ENCODE measurements around the gene G6PD. TPM values are rescaled to one million over a fixed set of nuclear protein-coding genes. Genes with fewer than 3 reads are reported as not detected.
"Not testable (repeated sequence)": the region's sequence is repeated elsewhere in the genome, so short reads cannot be mapped to it uniquely, and the experiment has no call there.

Gene G6PD
- 10 to 100 TPM; 30.4 to 36.0 TPM for total RNA-seq
- long read RNA-seq, partial matches to known transcripts: 4 of 7 reads
- long read RNA-seq, other reads (novel, unspliced or antisense): 0 of 7 reads

- ATAC-seq (peak; percentile 82 to 87), DNase-seq (peak; percentile 77)
- intact Hi-C loops (cut with DNase I): no loop called here
These were observed at the start of gene G6PD for GRCh38 chrX:154546354-154547244. Gene G6PD, minus strand, starts transcription at chrX:154546846. Its CDS starts 691 bp downstream, at chrX:154546155.

DNA sequence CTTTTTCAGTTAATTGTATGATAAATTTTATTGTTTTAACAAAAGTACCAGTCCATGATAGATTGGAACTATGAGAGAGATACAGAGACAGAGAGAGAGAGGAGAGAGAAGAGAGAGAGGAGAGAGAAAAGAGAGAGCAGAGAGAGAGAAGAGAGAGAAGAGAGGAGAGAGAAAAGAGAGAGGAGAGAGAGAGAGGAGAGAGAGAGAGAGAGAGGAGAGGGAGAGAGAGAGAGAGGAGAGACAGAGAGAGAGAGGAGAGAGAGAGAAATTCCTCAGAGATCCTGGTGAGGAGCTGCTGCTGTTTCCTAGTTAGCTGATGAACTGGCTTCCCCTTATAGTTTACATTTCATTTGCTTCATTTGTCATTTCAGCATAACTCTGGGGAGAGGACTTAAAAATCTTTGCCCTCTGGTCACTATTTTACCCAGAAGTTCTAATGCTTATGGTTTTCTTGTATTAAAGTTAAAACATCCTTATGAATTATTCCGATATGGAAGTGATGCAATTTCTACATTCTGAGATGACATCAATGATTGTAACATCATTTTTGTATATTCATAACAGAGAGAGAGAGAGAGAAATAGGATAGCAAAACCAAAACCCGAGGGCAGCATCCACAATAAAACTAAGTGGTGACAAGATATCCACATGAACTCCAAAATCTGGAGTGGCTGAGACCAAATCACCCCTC, 49.1 kb upstream of the G6PD start:
- intact Hi-C loops (cut with DNase I): no loop called here
- no peak for ATAC-seq
- no peak for DNase-seq

- intact Hi-C loops (cut with DNase I): no loop called here
- ATAC-seq: no peak
These were observed 47.8 kb upstream of the G6PD start for GRCh38 chrX:154594491-154594890.

DNA sequence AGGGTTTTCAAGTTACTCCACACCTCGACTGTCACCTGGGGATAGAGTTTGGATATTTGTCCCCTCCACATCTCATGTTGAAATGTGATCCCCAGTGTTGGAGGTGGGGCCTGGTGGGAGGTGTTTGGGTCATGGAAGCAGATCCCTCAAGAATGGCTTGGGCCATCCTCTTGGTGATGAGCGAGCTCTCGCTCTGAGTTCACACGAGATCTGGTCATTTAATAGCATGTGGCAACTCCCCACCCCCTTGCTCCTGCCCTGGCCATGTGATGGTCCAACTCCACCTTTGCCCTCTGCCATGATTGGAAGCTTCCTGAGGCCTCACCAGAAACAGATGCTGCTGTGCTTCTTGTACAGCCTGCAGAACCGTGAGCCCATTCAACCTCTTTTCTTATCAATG, 46.6 kb upstream of the G6PD start:
- intact Hi-C loops (cut with DNase I): no loop called here
- ATAC-seq (no peak), DNase-seq (no peak)

More at GRCh38 chrX:154594491-154594890, 47.8 kb upstream of the G6PD start:
- no peak for DNase-seq

DNA sequence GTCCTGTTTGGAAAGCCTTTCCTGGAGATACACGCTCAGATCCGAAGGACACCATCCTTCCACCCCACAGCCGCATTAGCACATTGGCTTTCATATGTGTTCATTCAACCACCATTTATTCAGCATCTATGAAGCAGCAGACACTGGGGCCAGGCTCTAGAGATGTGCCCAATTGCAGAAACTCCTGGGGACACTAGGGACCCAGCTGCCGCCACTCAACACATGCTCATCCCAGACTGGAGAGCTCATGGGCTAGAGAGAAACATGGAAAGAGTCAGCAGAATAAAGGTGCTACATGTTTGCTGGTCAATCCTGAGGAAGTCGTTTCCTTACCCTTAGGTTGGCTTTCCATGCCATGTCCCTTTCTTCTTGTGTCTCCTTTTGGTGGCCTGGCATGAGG, 45.9 kb upstream of the G6PD start:
- DNase-seq (no peak), ATAC-seq (no peak)
- intact Hi-C loops (cut with DNase I): no loop called here

- intact Hi-C loops (cut with DNase I): not testable (repeated sequence)
These were observed 43.8 kb upstream of the G6PD start for GRCh38 chrX:154590415-154590814.

GRCh38 chrX:154584585-154585183, 38.0 kb upstream of the G6PD start, which contains the start of gene CTAG1A:
Gene CTAG1A, plus strand, starts transcription at chrX:154585133. Its CDS starts 74 bp downstream, at chrX:154585207.
- ATAC-seq; DNase-seq; intact Hi-C loops (cut with DNase I): not testable (repeated sequence)

More at GRCh38 chrX:154590415-154590814, 43.8 kb upstream of the G6PD start:
- DNase-seq, ATAC-seq: not testable (repeated sequence)

DNA sequence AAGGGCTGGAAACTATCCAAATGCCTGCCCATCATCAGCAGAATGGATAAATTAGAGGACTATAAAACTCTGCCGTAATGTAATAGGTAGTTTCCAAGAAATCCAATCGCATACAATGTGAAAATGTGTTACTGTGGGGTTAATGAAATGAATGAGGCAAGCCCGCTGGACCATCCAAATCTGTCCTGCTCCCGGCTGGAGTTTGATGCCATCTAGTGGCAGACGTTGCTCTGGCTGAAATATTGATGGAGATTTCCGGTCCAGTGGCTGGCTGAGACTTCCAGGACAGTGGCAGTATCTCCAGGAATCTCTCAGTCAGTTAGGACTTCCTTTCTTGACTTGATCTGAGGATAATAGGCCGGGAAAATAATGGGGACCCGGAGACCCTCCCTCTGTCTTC, 36.3 kb upstream of the G6PD start:
- ATAC-seq: peak in 1 of 2 donors; percentile 49
- DNase-seq; intact Hi-C loops (cut with DNase I): not testable (repeated sequence)

- DNase-seq; intact Hi-C loops (cut with DNase I): not testable (repeated sequence)
- ATAC-seq: peak; percentile 50 to 59
These were observed 28.4 kb upstream of the G6PD start for GRCh38 chrX:154575076-154575475.

DNA sequence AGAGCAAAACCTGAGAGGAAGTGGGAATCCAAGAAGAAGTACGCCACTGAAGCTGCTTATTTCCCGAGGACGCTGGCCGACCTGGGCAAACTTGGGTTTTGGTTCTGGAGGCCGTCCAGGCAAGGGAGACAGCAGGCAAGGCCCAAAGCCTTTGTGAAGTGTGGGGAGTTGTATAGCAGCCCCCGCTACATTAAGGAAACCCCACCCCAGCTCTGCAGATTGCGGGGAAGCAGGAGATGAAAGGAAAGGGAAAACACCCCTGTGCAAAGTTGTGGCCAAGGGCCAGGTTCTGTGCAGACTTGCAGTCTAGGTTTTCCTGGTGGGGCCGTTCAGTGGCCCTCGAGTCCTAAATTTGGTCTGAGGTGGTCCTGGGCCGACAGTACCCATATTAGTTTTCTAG, 26.4 kb upstream of the G6PD start:
- intact Hi-C loops (cut with DNase I): not testable (repeated sequence)

DNA sequence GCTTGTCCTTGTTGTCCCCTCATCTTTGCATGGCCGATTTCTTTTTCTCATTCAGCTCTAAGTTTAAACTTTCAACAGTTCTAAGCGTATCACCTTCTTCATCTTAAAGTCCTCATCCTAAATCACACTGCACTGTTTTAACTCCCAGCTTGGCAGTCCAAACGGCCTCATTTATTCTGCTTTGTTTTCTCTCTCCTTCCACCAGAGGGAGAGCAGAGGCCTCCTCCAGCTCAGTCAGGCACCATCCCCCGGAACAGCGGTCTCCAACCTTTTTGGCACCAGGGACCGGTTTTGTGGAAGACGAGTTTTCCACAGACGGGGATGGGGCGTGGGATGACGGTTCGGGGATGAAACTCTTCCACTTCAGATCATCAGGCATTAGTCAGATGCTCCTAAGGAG, 23.7 kb upstream of the G6PD start:
- ATAC-seq: peak in 1 of 2 donors; percentile 48
- intact Hi-C loops (cut with DNase I); DNase-seq: not testable (repeated sequence)

More for the DNA sequence above, 26.4 kb upstream of the G6PD start:
- not testable (repeated sequence) for ATAC-seq, DNase-seq

DNA sequence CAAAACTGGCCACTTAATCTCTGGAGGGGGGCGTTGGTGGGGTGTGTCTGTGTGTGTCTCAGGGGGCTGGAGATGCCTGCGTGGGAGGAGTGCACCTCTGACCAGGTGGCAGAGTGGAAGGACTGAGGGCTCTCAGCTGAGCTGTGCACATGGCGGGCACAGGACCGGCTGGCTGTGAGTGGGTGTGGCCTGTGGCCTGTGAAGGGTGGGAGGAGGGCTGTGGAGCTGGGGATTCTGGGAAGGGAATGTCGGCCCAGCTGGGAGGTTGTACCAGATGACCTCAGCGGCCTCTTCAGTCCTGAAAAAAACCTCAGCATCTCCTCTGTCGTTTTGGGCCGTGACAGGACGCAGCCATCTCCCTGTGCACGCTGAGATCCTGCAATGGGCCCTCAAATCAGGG, 15.6 kb upstream of the G6PD start:
- intact Hi-C loops (cut with DNase I); DNase-seq: not testable (repeated sequence)
- peak; percentile 67 to 84 for ATAC-seq

DNA sequence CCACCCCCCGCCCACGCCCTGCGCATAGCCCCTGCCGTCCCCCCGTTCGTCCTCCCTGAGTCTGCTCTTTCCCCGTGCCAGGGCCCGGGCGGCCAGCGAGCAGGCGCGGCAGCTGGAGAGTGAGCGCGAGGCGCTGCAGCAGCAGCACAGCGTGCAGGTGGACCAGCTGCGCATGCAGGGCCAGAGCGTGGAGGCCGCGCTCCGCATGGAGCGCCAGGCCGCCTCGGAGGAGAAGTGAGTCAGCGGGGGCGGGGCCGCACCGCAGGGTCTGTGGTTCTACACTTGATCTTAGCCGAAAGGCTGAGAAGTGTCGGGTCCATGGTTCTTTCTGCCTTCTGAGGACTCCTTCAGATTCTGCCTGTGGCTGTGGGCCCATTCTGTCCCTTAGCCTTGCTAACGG, 13.7 kb upstream of the G6PD start:
- ATAC-seq; DNase-seq; intact Hi-C loops (cut with DNase I): not testable (repeated sequence)

DNA sequence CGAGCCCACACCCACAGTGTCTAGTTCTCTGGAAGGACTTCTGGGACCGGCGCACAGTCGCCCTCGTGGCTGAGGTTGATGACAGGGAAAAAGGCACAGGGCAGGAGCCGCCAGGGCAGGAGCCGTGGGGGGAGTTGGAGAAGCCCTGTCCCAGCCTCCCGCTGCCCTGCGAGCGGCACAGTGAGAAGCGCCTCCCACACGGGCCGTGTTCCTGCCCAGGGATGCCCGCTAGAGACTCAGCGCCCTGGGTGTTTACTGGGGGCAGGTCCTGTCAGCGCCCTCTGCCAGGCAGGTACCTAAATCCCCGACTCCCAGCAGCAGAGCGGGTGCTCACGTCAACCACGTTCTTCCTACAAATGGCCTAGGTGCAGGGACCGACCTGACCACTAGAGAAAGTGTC, 12.2 kb upstream of the G6PD start:
- intact Hi-C loops (cut with DNase I); DNase-seq: not testable (repeated sequence)

DNA sequence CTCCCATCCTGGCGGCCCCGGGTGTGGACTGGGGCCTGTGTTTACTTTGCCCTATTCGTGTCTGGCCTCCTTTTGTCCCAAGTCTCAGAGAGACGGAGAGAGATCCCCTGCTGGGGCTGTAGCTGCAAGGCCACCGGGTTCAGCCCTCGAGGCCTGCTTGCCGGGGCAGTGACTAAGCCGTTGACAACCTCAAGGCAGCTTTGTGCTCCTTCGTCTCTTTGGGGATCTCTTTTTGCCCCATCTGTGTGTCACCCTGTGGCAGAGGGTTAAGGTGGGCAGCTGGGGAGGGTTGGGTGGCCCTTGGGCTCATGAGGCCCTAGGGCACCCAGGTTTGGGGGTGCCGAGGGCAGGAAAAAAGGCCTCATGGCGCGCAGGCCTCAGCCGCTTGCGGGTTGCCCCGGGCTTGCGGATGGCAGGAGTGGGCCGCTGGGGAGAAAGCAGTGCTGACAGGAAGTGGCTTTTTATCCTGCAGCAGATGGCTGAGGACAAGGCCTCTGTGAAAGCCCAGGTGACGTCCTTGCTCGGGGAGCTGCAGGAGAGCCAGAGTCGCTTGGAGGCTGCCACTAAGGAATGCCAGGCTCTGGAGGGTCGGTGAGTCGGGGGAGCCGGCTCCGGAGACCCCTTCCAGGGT, 11.5 kb upstream of the G6PD start:
- intact Hi-C loops (cut with DNase I); DNase-seq; ATAC-seq: not testable (repeated sequence)

More for the DNA sequence above, 12.2 kb upstream of the G6PD start:
- ATAC-seq: not testable (repeated sequence)

DNA sequence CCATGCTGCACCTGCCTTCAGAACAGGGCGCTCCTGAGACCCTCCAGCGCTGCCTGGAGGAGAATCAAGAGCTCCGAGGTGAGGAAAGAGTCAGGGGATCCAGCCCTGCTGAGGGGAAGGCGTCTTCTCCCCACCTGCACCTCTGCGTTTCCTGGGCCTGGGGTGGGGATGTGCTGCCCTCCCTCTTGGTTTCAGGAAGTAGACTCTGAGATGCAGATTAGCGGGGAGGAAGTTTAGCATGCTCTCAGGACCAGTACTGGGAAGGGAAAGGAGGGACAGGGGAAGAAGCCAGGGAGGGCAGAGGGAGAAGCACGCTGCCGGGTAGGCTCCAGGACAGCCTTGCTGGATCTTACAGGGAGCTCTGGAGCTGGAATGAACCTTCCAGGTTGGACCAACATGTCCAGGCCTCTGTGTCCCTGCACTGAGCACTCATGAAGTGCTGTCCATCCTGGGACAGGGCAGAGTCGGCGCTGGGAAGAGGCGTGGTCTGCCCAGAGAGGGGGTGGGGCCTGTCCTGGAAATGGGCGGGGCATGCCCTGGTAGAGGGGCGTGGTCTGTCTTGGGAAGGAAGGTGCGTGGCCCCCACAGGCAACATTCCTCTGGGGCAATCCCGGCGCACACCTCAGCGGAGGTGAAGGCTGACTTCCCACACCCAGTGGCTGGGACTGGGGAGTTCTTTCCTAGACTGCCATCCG, 5.6 kb upstream of the G6PD start:
- DNase-seq; intact Hi-C loops (cut with DNase I); ATAC-seq: not testable (repeated sequence)

DNA sequence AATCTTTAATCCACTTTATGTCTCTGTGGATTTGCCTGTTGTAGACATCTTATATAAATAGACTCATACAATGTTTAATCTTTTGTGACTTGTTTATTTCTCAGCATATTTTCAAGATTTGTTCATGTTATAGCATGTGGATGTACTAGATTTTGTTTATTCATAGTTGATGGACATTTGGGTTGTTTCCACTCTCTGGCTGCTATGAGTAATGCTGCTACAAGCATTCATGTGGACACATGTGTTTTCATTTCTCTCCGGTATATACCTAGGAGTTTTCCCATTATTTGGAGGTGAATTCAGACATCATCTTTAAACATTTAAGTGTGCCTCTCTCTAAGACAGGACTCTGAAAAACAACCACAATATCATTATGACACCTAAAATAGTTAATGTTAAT, 3.1 kb upstream of the G6PD start:
- intact Hi-C loops (cut with DNase I): no loop called here
- DNase-seq: no peak
- ATAC-seq: no peak

DNA sequence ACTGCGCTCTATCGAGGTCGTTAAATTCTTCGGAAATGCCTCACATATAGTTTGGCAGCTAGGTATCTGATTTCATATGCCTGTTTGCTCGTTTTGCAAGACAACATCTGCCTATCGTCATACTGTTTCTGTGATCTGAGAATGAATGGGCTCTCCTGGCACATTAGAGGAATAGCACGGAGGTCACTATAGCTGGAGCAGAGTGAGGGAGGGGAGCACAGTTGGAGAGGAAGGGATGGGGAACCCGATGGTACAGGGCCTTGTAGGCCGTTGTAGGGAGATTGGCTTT, 1.3 kb upstream of the G6PD start:
- DNase-seq: no peak
- ATAC-seq: no peak
- intact Hi-C loops (cut with DNase I): no loop called here

Measured in left cardiac atrium (tissue), 4 donors.